ENCODE data around the gene ABCC4. TPM values are rescaled to one million over a fixed set of nuclear protein-coding genes. Genes with fewer than 3 reads are reported as not detected.

Gene ABCC4
- total and polyA plus RNA-seq, 2 donors from 2014 or later, result 11.3 to 52.4 TPM

- H3K36me3 ChIP-seq (ENCODE audit: control insufficient read depth in 2 of 3, insufficient read depth in 3 of 3, low read length in 3 of 3), result no peaks in the 10 kb centered on the region
- H3K27ac ChIP-seq (ENCODE audit: low read depth in 2 of 2, low read length in 2 of 2), result no peak overlapping the region
- H3K4me3 ChIP-seq (ENCODE audit: low read length in 3 of 3), result no peak overlapping the region
- intact Hi-C loops (cut with DNase I), result no loop called here
- H3K9ac ChIP-seq (ENCODE audit: low read length in 3 of 3), result no peak overlapping the region
- H3K9me3 ChIP-seq (ENCODE audit: control insufficient read depth in 2 of 3, insufficient read depth in 1 of 3, low read length in 3 of 3), result no peaks in the 10 kb centered on the region
- TF ChIP-seq CTCF (IDR thresholded peaks at IDR 0.05; ENCODE audit: borderline replicate concordance, extremely low read depth, insufficient read depth), result no peak
- H3K4me1 ChIP-seq (ENCODE audit: control insufficient read depth in 2 of 3, insufficient read depth in 2 of 3, low read depth in 1 of 3, low read length in 3 of 3), result peaks cover 0 to 5% (median 4%) of the 10 kb centered on the region in 3 donors
- H3K27me3 ChIP-seq (ENCODE audit: control insufficient read depth, insufficient read depth, low read length), result no peaks in the 10 kb centered on the region
- FAIRE-seq (no peak), DNase-seq (no peak)
Observed at GRCh38 chr13:95185851-95186250, 115.4 kb downstream of the ABCC4 start.

- Histone ChIP-seq H3K9ac (ENCODE audit: low read length in 3 of 3) (no peak overlapping the region), H3K4me1 (ENCODE audit: control insufficient read depth in 2 of 3, insufficient read depth in 2 of 3, low read depth in 1 of 3, low read length in 3 of 3) (peaks cover 0 to 9% (median 5%) of the 10 kb centered on the region in 3 donors), H3K9me3 (ENCODE audit: control insufficient read depth in 2 of 3, insufficient read depth in 1 of 3, low read length in 3 of 3) (no peaks in the 10 kb centered on the region), H3K36me3 (ENCODE audit: control insufficient read depth in 2 of 3, insufficient read depth in 3 of 3, low read length in 3 of 3) (no peaks in the 10 kb centered on the region), H3K27ac (ENCODE audit: low read depth in 2 of 2, low read length in 2 of 2) (no peak overlapping the region), H3K4me3 (ENCODE audit: low read length in 3 of 3) (no peak overlapping the region), H3K27me3 (ENCODE audit: control insufficient read depth, insufficient read depth, low read length) (no peaks in the 10 kb centered on the region)
- FAIRE-seq (no peak), DNase-seq (no peak)
- intact Hi-C loops (cut with DNase I), result no loop called here
- TF ChIP-seq CTCF (IDR thresholded peaks at IDR 0.05; ENCODE audit: borderline replicate concordance, extremely low read depth, insufficient read depth), result no peak
Observed at GRCh38 chr13:95185311-95185710, 115.9 kb downstream of the ABCC4 start.

- peaks cover 0 to 9% (median 5%) of the 10 kb centered on the region in 3 donors for H3K4me1 ChIP-seq (ENCODE audit: control insufficient read depth in 2 of 3, insufficient read depth in 2 of 3, low read depth in 1 of 3, low read length in 3 of 3)
- no peak overlapping the region for H3K27ac ChIP-seq (ENCODE audit: low read depth in 2 of 2, low read length in 2 of 2)
- no peaks in the 10 kb centered on the region for H3K36me3 ChIP-seq (ENCODE audit: control insufficient read depth in 2 of 3, insufficient read depth in 3 of 3, low read length in 3 of 3)
- no peaks in the 10 kb centered on the region for H3K9me3 ChIP-seq (ENCODE audit: control insufficient read depth in 2 of 3, insufficient read depth in 1 of 3, low read length in 3 of 3)
- H3K4me3 ChIP-seq (ENCODE audit: low read length in 3 of 3), result no peak overlapping the region
- no peak for FAIRE-seq
- no peak for DNase-seq
- H3K27me3 ChIP-seq (ENCODE audit: control insufficient read depth, insufficient read depth, low read length), result no peaks in the 10 kb centered on the region
- no peak overlapping the region for H3K9ac ChIP-seq (ENCODE audit: low read length in 3 of 3)
- intact Hi-C loops (cut with DNase I), result no loop called here
- no peak for TF ChIP-seq CTCF (IDR thresholded peaks at IDR 0.05; ENCODE audit: borderline replicate concordance, extremely low read depth, insufficient read depth)
Observed at GRCh38 chr13:95184317-95184716, 116.9 kb downstream of the ABCC4 start.

Measured in kidney (tissue), 14 donors.